T-helper 2 cell treated with Interferon-gamma antibody and Interleukin-4, amounts not matched to agents 5 μg/mL and 100 μg/mL, for 36 hours (primary cell): ENCODE data around the gene KRTAP5-4.
"Not testable (repeated sequence)": the region's sequence is repeated elsewhere in the genome, so short reads cannot be mapped to it uniquely, and the experiment has no call there.

Source experiments
- DNase-seq: peaks from one replicate; pipeline ENCODE4 v3.0.0; 2021; ENCODE audit warnings: low spot score
- H3K27ac Mint-ChIP-seq: one replicate; pipeline ENCODE4 v1.8.0; 2021; ENCODE audit warnings: mild to moderate bottlenecking, mixed read lengths
- H3K27me3 Mint-ChIP-seq: one replicate; pipeline ENCODE4 v1.8.0; 2021; ENCODE audit warnings: low read depth, mixed read lengths
- H3K36me3 Mint-ChIP-seq: one replicate; pipeline ENCODE4 v1.8.0; 2021; ENCODE audit warnings: low read depth, mixed read lengths
- H3K4me1 Mint-ChIP-seq: one replicate; pipeline ENCODE4 v1.8.0; 2021; ENCODE audit warnings: low read depth, mixed read lengths
- H3K4me3 Mint-ChIP-seq: one replicate; pipeline ENCODE4 v1.8.0; 2022; ENCODE audit warnings: mild to moderate bottlenecking, moderate library complexity, mixed read lengths
- H3K9me3 Mint-ChIP-seq: one replicate; pipeline ENCODE4 v1.8.0; 2021; ENCODE audit warnings: mixed read lengths

Gene KRTAP5-4

GRCh38 chr11:1592628-1593027, 29.3 kb downstream of the KRTAP5-4 start:
- DNase-seq: no peak
- peaks cover 10% of the 10 kb centered on the region for H3K9me3 Mint-ChIP-seq
- H3K4me1 Mint-ChIP-seq: peaks cover 8% of the 10 kb centered on the region
- no peak overlapping the region for H3K27ac Mint-ChIP-seq
- peaks cover 5% of the 10 kb centered on the region for H3K36me3 Mint-ChIP-seq
- no peak overlapping the region for H3K4me3 Mint-ChIP-seq
- H3K27me3 Mint-ChIP-seq: peaks cover 43% of the 10 kb centered on the region

- H3K4me1 Mint-ChIP-seq: peaks cover 8% of the 10 kb centered on the region
- peaks cover 10% of the 10 kb centered on the region for H3K9me3 Mint-ChIP-seq
- peaks cover 33% of the 10 kb centered on the region for H3K27me3 Mint-ChIP-seq
- no peak for DNase-seq
- H3K36me3 Mint-ChIP-seq: peaks cover 5% of the 10 kb centered on the region
- peak overlapping the region; percentile 52 for H3K27ac Mint-ChIP-seq
- no peak overlapping the region for H3K4me3 Mint-ChIP-seq
Measured at GRCh38 chr11:1589996-1590395, 31.9 kb downstream of the KRTAP5-4 start.

- peak overlapping the region; percentile 11 for H3K4me3 Mint-ChIP-seq
- H3K4me1 Mint-ChIP-seq, DNase-seq, H3K36me3 Mint-ChIP-seq, H3K9me3 Mint-ChIP-seq: not testable (repeated sequence)
- H3K27ac Mint-ChIP-seq: peak overlapping the region; percentile 71
- H3K27me3 Mint-ChIP-seq: peaks cover 30% of the 10 kb centered on the region
Measured at GRCh38 chr11:1589191-1589963, 32.6 kb downstream of the KRTAP5-4 start.

GRCh38 chr11:1586699-1587098, 35.2 kb downstream of the KRTAP5-4 start:
- no peak overlapping the region for H3K27ac Mint-ChIP-seq
- H3K9me3 Mint-ChIP-seq: peaks cover 10% of the 10 kb centered on the region
- H3K4me3 Mint-ChIP-seq: no peak overlapping the region
- peaks cover 8% of the 10 kb centered on the region for H3K4me1 Mint-ChIP-seq
- H3K27me3 Mint-ChIP-seq: peaks cover 18% of the 10 kb centered on the region
- DNase-seq: no peak
- peaks cover 5% of the 10 kb centered on the region for H3K36me3 Mint-ChIP-seq

GRCh38 chr11:1584661-1585370, 37.1 kb downstream of the KRTAP5-4 start, which contains the start of gene KRTAP5-1:
Gene KRTAP5-1 (minus strand): TSS chr11:1585283. CDS start chr11:1585249, 34 bp downstream.
- DNase-seq, H3K4me1 Mint-ChIP-seq, H3K27ac Mint-ChIP-seq, H3K4me3 Mint-ChIP-seq, H3K36me3 Mint-ChIP-seq, H3K9me3 Mint-ChIP-seq: not testable (repeated sequence)
- peaks cover 15% of the 10 kb centered on the region for H3K27me3 Mint-ChIP-seq

GRCh38 chr11:1582909-1583308, 39.0 kb downstream of the KRTAP5-4 start:
- H3K4me1 Mint-ChIP-seq, H3K4me3 Mint-ChIP-seq, DNase-seq, H3K27ac Mint-ChIP-seq, H3K9me3 Mint-ChIP-seq, H3K36me3 Mint-ChIP-seq: not testable (repeated sequence)
- H3K27me3 Mint-ChIP-seq: peaks cover 10% of the 10 kb centered on the region

- peaks cover 9% of the 10 kb centered on the region for H3K9me3 Mint-ChIP-seq
- H3K27ac Mint-ChIP-seq: no peak overlapping the region
- no peaks in the 10 kb centered on the region for H3K36me3 Mint-ChIP-seq
- H3K4me3 Mint-ChIP-seq: no peak overlapping the region
- no peaks in the 10 kb centered on the region for H3K4me1 Mint-ChIP-seq
- peaks cover 7% of the 10 kb centered on the region for H3K27me3 Mint-ChIP-seq
- no peak for DNase-seq
Measured at GRCh38 chr11:1581976-1582375, 40.0 kb downstream of the KRTAP5-4 start.

GRCh38 chr11:1576825-1577224, 45.1 kb downstream of the KRTAP5-4 start:
- H3K27ac Mint-ChIP-seq: no peak overlapping the region
- H3K4me1 Mint-ChIP-seq: no peaks in the 10 kb centered on the region
- no peaks in the 10 kb centered on the region for H3K36me3 Mint-ChIP-seq
- H3K4me3 Mint-ChIP-seq: no peak overlapping the region
- H3K9me3 Mint-ChIP-seq: peaks cover 9% of the 10 kb centered on the region
- H3K27me3 Mint-ChIP-seq: peaks cover 20% of the 10 kb centered on the region
- DNase-seq: no peak

GRCh38 chr11:1575756-1576155, 46.2 kb downstream of the KRTAP5-4 start:
- H3K4me3 Mint-ChIP-seq, H3K36me3 Mint-ChIP-seq, H3K4me1 Mint-ChIP-seq, DNase-seq, H3K9me3 Mint-ChIP-seq, H3K27ac Mint-ChIP-seq: not testable (repeated sequence)
- H3K27me3 Mint-ChIP-seq: peaks cover 22% of the 10 kb centered on the region

GRCh38 chr11:1574933-1575242, 47.0 kb downstream of the KRTAP5-4 start:
- peaks cover 31% of the 10 kb centered on the region for H3K27me3 Mint-ChIP-seq
- H3K27ac Mint-ChIP-seq: no peak overlapping the region
- no peaks in the 10 kb centered on the region for H3K36me3 Mint-ChIP-seq
- H3K4me1 Mint-ChIP-seq: no peaks in the 10 kb centered on the region
- no peak overlapping the region for H3K4me3 Mint-ChIP-seq
- DNase-seq: no peak
- H3K9me3 Mint-ChIP-seq: peaks cover 9% of the 10 kb centered on the region

GRCh38 chr11:1574238-1574932, 47.6 kb downstream of the KRTAP5-4 start:
- peak; percentile 59 for DNase-seq
- no peak overlapping the region for H3K4me3 Mint-ChIP-seq
- H3K27me3 Mint-ChIP-seq: peaks cover 32% of the 10 kb centered on the region
- H3K4me1 Mint-ChIP-seq: no peaks in the 10 kb centered on the region
- H3K36me3 Mint-ChIP-seq: no peaks in the 10 kb centered on the region
- peaks cover 9% of the 10 kb centered on the region for H3K9me3 Mint-ChIP-seq
- no peak overlapping the region for H3K27ac Mint-ChIP-seq

GRCh38 chr11:1573903-1574237, 48.1 kb downstream of the KRTAP5-4 start:
- DNase-seq: no peak
- Mint-ChIP-seq H3K4me1 (no peaks in the 10 kb centered on the region), H3K27me3 (peaks cover 32% of the 10 kb centered on the region), H3K27ac (no peak overlapping the region), H3K36me3 (no peaks in the 10 kb centered on the region), H3K9me3 (peaks cover 5% of the 10 kb centered on the region), H3K4me3 (peak overlapping the region; percentile 12)

GRCh38 chr11:1573077-1573902, 48.6 kb downstream of the KRTAP5-4 start:
- DNase-seq: no peak
- Mint-ChIP-seq H3K36me3 (no peaks in the 10 kb centered on the region), H3K27ac (no peak overlapping the region), H3K4me1 (no peaks in the 10 kb centered on the region), H3K9me3 (peaks cover 3% of the 10 kb centered on the region), H3K27me3 (peaks cover 32% of the 10 kb centered on the region), H3K4me3 (peak overlapping the region; percentile 32)
